ENCODE data around the gene PA2G4. TPM values are rescaled to one million over a fixed set of nuclear protein-coding genes. Genes with fewer than 3 reads are reported as not detected.

The PA2G4 gene
- total RNA-seq, 2 donors from 2014 or later: 69.6 to 155 TPM

DNA sequence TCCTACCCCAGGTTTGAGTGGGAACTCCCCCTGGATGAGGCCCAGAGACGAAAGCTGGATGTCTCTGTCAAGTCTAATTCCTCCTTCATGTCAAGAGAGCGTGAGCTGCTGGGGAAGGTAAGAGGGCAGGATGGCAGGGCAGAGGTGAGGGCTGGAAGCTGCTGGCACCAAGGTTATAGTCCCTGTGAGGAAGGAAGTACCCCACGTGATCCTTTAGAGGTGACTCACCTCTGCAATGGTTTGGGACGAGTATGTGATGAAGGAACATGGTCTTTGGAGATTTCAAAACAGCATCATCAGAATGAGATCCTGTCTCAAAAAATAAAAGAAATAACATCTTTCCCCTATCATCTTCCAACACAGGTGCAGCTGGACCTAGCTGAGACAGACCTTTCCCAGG lies 38.9 kb downstream of the PA2G4 start:
- no peak for DNase-seq
- no peaks in the 10 kb centered on the region for H3K27me3 ChIP-seq
- peaks cover 13% of the 10 kb centered on the region for H3K36me3 ChIP-seq
- H3K27ac ChIP-seq: peak overlapping the region; percentile 44
- H3K4me3 ChIP-seq: no peak overlapping the region
- TF ChIP-seq, protein P1, sequence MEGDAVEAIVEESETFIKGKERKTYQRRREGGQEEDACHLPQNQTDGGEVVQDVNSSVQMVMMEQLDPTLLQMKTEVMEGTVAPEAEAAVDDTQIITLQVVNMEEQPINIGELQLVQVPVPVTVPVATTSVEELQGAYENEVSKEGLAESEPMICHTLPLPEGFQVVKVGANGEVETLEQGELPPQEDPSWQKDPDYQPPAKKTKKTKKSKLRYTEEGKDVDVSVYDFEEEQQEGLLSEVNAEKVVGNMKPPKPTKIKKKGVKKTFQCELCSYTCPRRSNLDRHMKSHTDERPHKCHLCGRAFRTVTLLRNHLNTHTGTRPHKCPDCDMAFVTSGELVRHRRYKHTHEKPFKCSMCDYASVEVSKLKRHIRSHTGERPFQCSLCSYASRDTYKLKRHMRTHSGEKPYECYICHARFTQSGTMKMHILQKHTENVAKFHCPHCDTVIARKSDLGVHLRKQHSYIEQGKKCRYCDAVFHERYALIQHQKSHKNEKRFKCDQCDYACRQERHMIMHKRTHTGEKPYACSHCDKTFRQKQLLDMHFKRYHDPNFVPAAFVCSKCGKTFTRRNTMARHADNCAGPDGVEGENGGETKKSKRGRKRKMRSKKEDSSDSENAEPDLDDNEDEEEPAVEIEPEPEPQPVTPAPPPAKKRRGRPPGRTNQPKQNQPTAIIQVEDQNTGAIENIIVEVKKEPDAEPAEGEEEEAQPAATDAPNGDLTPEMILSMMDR (IDR thresholded peaks at IDR 0.05): no peak
- intact Hi-C loops (cut with DNase I): no loop called here
- no peaks in the 10 kb centered on the region for H3K9me3 ChIP-seq
- H3K9ac ChIP-seq (ENCODE audit: low read depth in 2 of 2, low read length in 2 of 2): no peak overlapping the region
- H3K4me1 ChIP-seq: no peaks in the 10 kb centered on the region

DNA sequence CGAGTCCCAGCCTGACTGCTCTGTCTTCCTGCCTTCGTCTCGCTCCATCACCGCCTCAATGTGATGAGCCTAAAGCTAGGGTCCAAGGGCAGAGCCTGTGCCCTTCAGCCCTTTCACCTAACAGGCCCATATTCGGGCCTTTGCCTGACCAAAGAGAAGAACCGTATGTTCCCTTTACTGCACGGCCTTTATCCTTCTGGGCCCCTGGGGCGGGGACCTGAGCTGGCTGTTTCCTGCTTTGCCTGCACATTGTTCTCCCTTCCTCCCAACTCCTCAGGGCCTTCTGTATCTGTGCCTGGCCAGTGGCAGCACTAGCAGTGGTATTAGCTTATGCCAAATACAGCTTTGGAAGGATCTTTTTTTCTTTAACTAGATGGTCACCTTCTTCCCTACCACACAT lies 39.5 kb downstream of the PA2G4 start:
- peak overlapping the region in 1 of 2 donors; percentile 51 for H3K9ac ChIP-seq (ENCODE audit: low read depth in 2 of 2, low read length in 2 of 2)
- H3K36me3 ChIP-seq: peaks cover 8% of the 10 kb centered on the region
- no peaks in the 10 kb centered on the region for H3K27me3 ChIP-seq
- no peaks in the 10 kb centered on the region for H3K4me1 ChIP-seq
- H3K4me3 ChIP-seq: no peak overlapping the region
- TF ChIP-seq, protein P1 (IDR thresholded peaks at IDR 0.05): no peak
- no peak for DNase-seq
- peak overlapping the region; percentile 44 for H3K27ac ChIP-seq
- intact Hi-C loops (cut with DNase I): no loop called here
- no peaks in the 10 kb centered on the region for H3K9me3 ChIP-seq

DNA sequence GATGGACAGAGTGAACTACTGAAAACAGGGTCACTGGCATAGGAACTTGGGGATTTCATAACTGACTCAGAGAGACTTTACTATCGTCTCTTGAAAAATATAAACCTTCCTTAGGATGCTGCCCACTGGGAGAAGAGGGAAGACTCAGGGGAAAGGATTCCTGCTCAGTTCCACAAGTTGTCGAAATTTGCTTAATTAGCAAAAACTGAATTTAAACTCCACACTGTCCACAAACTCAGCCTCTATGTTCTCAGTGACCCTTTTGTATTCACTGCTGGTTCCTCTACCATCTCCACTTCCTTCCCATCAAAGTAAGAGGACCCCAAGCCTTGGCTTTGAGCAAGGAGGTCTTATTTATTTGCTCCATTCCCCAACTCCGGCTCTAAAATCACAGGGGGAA lies 40.9 kb downstream of the PA2G4 start:
- H3K36me3 ChIP-seq: peaks cover 8% of the 10 kb centered on the region
- H3K9ac ChIP-seq (ENCODE audit: low read depth in 2 of 2, low read length in 2 of 2): no peak overlapping the region
- no peak for DNase-seq
- no peaks in the 10 kb centered on the region for H3K9me3 ChIP-seq
- H3K27ac ChIP-seq: no peak overlapping the region
- intact Hi-C loops (cut with DNase I): no loop called here
- no peaks in the 10 kb centered on the region for H3K4me1 ChIP-seq
- no peak overlapping the region for H3K4me3 ChIP-seq
- H3K27me3 ChIP-seq: no peaks in the 10 kb centered on the region
- TF ChIP-seq, protein P1 (IDR thresholded peaks at IDR 0.05): no peak

DNA sequence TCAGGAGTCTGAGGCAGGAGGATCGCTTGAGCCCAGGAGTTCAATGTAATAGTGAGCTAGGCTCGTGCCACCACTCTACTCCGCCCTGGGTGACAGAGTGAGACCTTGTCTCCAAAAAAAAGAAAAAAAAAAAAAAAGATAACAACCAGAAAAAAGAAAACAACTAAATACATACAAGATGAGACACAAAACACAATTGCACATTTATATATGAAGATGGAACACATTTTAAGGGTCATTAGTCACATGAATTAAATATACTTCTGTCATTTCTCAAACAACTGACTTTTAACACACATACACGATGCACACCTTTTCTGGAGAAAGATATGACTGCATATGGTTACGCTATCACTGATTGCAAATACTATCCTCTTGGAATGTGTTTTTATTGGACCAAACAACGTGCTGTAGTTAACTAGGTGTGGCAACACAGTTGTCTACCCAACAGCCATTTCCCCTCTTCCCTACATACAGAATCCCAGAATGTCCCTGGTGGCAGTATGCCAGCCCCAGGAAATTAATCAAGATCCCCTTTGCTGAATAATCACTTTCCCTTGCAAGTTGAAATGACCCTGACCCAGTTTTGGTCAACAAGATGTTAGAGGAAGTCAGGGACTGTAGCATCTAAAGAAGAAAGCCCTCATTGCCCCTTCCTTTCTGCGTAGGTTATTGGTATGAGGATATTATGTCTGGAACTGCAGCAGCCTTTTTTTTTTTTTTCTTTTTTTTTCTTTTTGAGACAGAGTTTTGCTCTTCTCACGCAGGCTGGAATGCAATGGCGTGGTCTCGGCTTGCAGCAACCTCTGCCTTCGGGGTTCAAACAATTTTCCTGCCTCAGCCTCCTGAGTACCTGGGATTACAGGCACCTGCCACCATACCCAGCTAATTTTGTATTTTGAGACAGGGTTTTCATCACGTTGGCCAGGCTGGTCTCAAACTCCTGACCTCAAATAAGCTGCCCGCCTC lies 42.4 kb downstream of the PA2G4 start:
- Histone ChIP-seq H3K9me3 (no peaks in the 10 kb centered on the region), H3K4me3 (no peak overlapping the region), H3K27ac (peak overlapping the region; percentile 28), H3K4me1 (peaks cover 8% of the 10 kb centered on the region), H3K27me3 (no peaks in the 10 kb centered on the region), H3K36me3 (peaks cover 8% of the 10 kb centered on the region), H3K9ac (ENCODE audit: low read depth in 2 of 2, low read length in 2 of 2) (peak overlapping the region in 1 of 2 donors; percentile 55)
- DNase-seq: peak; percentile 66
- intact Hi-C loops (cut with DNase I): no loop called here
- TF ChIP-seq, protein P1 (IDR thresholded peaks at IDR 0.05): no peak

DNA sequence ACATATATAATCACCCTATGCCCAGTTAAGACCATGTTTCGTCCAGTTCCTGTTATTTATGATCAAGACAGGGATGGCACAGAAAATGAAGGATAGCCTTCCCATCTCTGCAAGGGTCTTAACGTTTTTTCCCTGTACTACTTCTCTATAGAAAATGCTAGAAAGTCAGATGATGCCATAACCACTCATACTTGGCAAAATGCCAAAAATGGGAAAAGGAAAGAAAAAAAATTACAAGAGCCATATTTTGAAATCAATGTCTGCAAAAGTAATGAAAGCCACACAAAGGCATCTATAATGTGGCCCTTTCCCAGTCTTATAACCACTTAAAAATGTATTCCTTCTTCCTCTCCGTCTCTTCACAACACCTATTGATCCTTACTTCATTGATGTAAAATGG lies 46.2 kb downstream of the PA2G4 start:
- intact Hi-C loops (cut with DNase I): no loop called here

More for the DNA sequence above, 46.2 kb downstream of the PA2G4 start:
- H3K4me3 ChIP-seq: no peak overlapping the region
- DNase-seq: no peak
- H3K36me3 ChIP-seq: no peaks in the 10 kb centered on the region
- no peaks in the 10 kb centered on the region for H3K27me3 ChIP-seq
- no peak overlapping the region for H3K9ac ChIP-seq (ENCODE audit: low read depth in 2 of 2, low read length in 2 of 2)
- no peaks in the 10 kb centered on the region for H3K9me3 ChIP-seq
- TF ChIP-seq, protein P1 (IDR thresholded peaks at IDR 0.05): no peak
- peaks cover 9% of the 10 kb centered on the region for H3K4me1 ChIP-seq
- peak overlapping the region; percentile 98 for H3K27ac ChIP-seq

All from colonic mucosa (tissue), 4 donors.